Lung (tissue), 12 donors: ENCODE measurements around the gene DPF1. TPM values are rescaled to one million over a fixed set of nuclear protein-coding genes. Genes with fewer than 3 reads are reported as not detected.
A peak's percentile ranks its signal among the peaks of the same experiment; 100 is the strongest.

Experiments used
- ATAC-seq: fragments of 200-7000 bp; cut with Tn5 transposase; one replicate; pipeline ENCODE4 v1.9.1; 2020; ENCODE audit warnings: moderate number of reproducible peaks; ENCODE audit not compliant: insufficient read depth, low FRiP score
- DNase-seq, 3 donors: peaks; one replicate each; pipeline ENCODE4 v3.0.0-alpha.2; 2013 to 2017
- H3K27ac ChIP-seq, 2 donors: one replicate each; pipeline ENCODE4 v1.5.1; 2013; ENCODE audit warnings: mild to moderate bottlenecking in 2 of 2, moderate library complexity in 2 of 2, control low read depth in 1 of 2, inconsistent platforms in 1 of 2, low read depth in 1 of 2, low read length in 1 of 2
- H3K27me3 ChIP-seq, 3 donors: one replicate each; pipeline ENCODE4 v1.5.1; 2013; ENCODE audit warnings: low read length in 2 of 3; ENCODE audit not compliant: control insufficient read depth in 3 of 3, insufficient read depth in 3 of 3
- H3K36me3 ChIP-seq, 4 donors: one replicate each; pipeline ENCODE4 v1.5.1; 2013; ENCODE audit warnings: low read length in 4 of 4, mild to moderate bottlenecking in 1 of 4, moderate library complexity in 1 of 4; ENCODE audit not compliant: control insufficient read depth in 4 of 4, insufficient read depth in 4 of 4
- H3K4me1 ChIP-seq, 5 donors: one replicate each; pipeline ENCODE4 v1.5.1; 2013; ENCODE audit warnings: low read length in 5 of 5, mild to moderate bottlenecking in 2 of 5, moderate library complexity in 1 of 5; ENCODE audit not compliant: control insufficient read depth in 5 of 5, insufficient read depth in 5 of 5
- H3K4me3 ChIP-seq: one replicate; pipeline ENCODE4 v1.5.1; 2013; ENCODE audit warnings: mild to moderate bottlenecking, control low read depth, moderate library complexity
- H3K9ac ChIP-seq, 2 donors: one replicate each; pipeline ENCODE4 v1.5.1; 2013; ENCODE audit warnings: low read length in 2 of 2, control low read depth in 1 of 2; ENCODE audit not compliant: insufficient read depth in 1 of 2
- H3K9me3 ChIP-seq, 4 donors: one replicate each; pipeline ENCODE4 v1.5.1; 2013; ENCODE audit warnings: low read length in 3 of 4, mild to moderate bottlenecking in 1 of 4, moderate library complexity in 1 of 4; ENCODE audit not compliant: control insufficient read depth in 4 of 4, insufficient read depth in 3 of 4
- CTCF ChIP-seq: IDR thresholded peaks from 2 replicates; pipeline ENCODE4 v1.5.1; 2012; ENCODE audit warnings: mild to moderate bottlenecking; ENCODE audit errors: control extremely low read depth, extremely low read depth
- whole genome bisulfite sequencing, 2 donors: extraction: QIAGEN DNeasy Blood & Tissue Kit; methylation state at CpG; one replicate each; pipeline ENCODE4 v1.1.7; 2013; 5-methylcytosine and 5-hydroxymethylcytosine counted together
- polyA plus RNA-seq, 2 donors: library from polyadenylated mRNA; stranded (reverse); fragments of 200-250 nt; gene quantifications; one replicate each; pipeline ENCODE4 v1.2.1, GENCODE V29; 2013
- total RNA-seq, 2 donors: library from RNA; depleted of rRNA in 1 of 2; stranded (reverse); fragments of >200 nt in 1 of 2; gene quantifications; one replicate each; pipeline ENCODE4 v1.2.1, GENCODE V29; 2014 to 2021
- donor health status: control.
- donor health status: control.
- donor health status: Bipolar disorder and iron deficiency.
- donor health status: healthy.
- donor health status: DM: yes; HTN: yes; CAD: no.

The DPF1 gene
- total and polyA plus RNA-seq, 4 donors: 1.3 to 1.7 (median 1.4) TPM; not detected in 1

- ATAC-seq: no peak
- H3K9me3 ChIP-seq: no peaks in the 10 kb centered on the region
- peak overlapping the region; percentile 55 to 83 for H3K27ac ChIP-seq
- H3K36me3 ChIP-seq: peaks cover 0 to 9% (median 3%) of the 10 kb centered on the region in 4 donors
- H3K4me1 ChIP-seq: peaks cover 0 to 46% (median 20%) of the 10 kb centered on the region in 5 donors
- peak in 2 of 3 donors; percentile 41 to 78 for DNase-seq
- WGBS, 2 donors: 23% methylated on average over 10 of the region's 10 CpGs
- no peak for TF ChIP-seq CTCF
- H3K4me3 ChIP-seq: no peak overlapping the region
- H3K27me3 ChIP-seq: no peaks in the 10 kb centered on the region
- H3K9ac ChIP-seq: no peak overlapping the region
These were observed 27.6 kb upstream of the DPF1 start for GRCh38 chr19:38251564-38252051.

- H3K9me3 ChIP-seq: no peaks in the 10 kb centered on the region
- H3K4me1 ChIP-seq: peaks cover 0 to 46% (median 20%) of the 10 kb centered on the region in 5 donors
- DNase-seq (peak; percentile 90 to 91 (median 91)), ATAC-seq (no peak)
- TF ChIP-seq CTCF: no peak
- H3K9ac ChIP-seq: no peak overlapping the region
- no peak overlapping the region for H3K4me3 ChIP-seq
- H3K27me3 ChIP-seq: no peaks in the 10 kb centered on the region
- 32 to 62% methylated on average over 18 of the region's 18 CpGs for WGBS, 2 donors
- peak overlapping the region; percentile 48 to 83 for H3K27ac ChIP-seq
- peaks cover 0 to 9% (median 3%) of the 10 kb centered on the region in 4 donors for H3K36me3 ChIP-seq
These were observed 27.0 kb upstream of the DPF1 start for GRCh38 chr19:38250821-38251563.

GRCh38 chr19:38250428-38250820 lies 26.4 kb upstream of the DPF1 start:
- DNase-seq (no peak), ATAC-seq (no peak)
- no peak for TF ChIP-seq CTCF
- H3K9ac ChIP-seq: no peak overlapping the region
- no peaks in the 10 kb centered on the region for H3K9me3 ChIP-seq
- no peak overlapping the region for H3K4me3 ChIP-seq
- H3K27me3 ChIP-seq: no peaks in the 10 kb centered on the region
- H3K36me3 ChIP-seq: peaks cover 0 to 9% (median 3%) of the 10 kb centered on the region in 4 donors
- peak overlapping the region in 1 of 2 donors; percentile 48 for H3K27ac ChIP-seq
- H3K4me1 ChIP-seq: peaks cover 0 to 42% (median 20%) of the 10 kb centered on the region in 5 donors
